ENCODE measurements around the gene PRUNE2. TPM values are rescaled to one million over a fixed set of nuclear protein-coding genes. Genes with fewer than 3 reads are reported as not detected.

PRUNE2 gene
- total and polyA plus RNA-seq, 2 of the 8 experiments (the other 6 are each of a cell fraction or from before 2014, with no cell fraction given): 5.5 to 13.3 TPM

GRCh38 chr9:76886318-76886717, 19.6 kb downstream of the PRUNE2 start (continued):
- no peak for TF ChIP-seq CHD7 (IDR thresholded peaks at IDR 0.05; ENCODE audit: insufficient replicate concordance, low read length)
- no peak for TF ChIP-seq TAF1 (IDR thresholded peaks at IDR 0.05; ENCODE audit: low read depth, low read length)
- no peak for TF ChIP-seq KDM1A (IDR thresholded peaks at IDR 0.05; ENCODE audit: borderline replicate concordance, low read length)

All from H1 (cell line).